Pancreas (tissue), 10 donors: ENCODE measurements around the gene KIF16B. TPM values are rescaled to one million over a fixed set of nuclear protein-coding genes. Genes with fewer than 3 reads are reported as not detected.

Source experiments
- ATAC-seq, 4 donors: fragments of 200-7000 bp; cut with Tn5 transposase; one replicate each; pipeline versions ENCODE4 v1.8.0 to v1.9.1; 2020; ENCODE audit warnings: mild to moderate bottlenecking in 4 of 4, moderate library complexity in 4 of 4
- DNase-seq, 6 donors: peaks; one replicate each; pipeline ENCODE4 v3.0.0-alpha.2; 2020
- FAIRE-seq: peaks from 2 replicates; lab custom pipeline; 2012; peaks lifted over from hg19 to GRCh38; lab: Jason Lieb, UNC
- H3K27ac ChIP-seq, 4 donors: fragments of 200-600 bp; sonication (generic); 1 replicate in 3 of 4; 2 replicates in 1 of 4; pipeline versions ENCODE4 v1.5.0 to v1.8.0; 2020
- H3K27me3 ChIP-seq, 4 donors: fragments of 200-600 bp; one replicate each; pipeline ENCODE4 v1.8.0; 2021
- H3K36me3 ChIP-seq, 3 donors: fragments of 200-600 bp; sonication (generic) in 1 of 3; one replicate each; pipeline versions ENCODE4 v1.5.0 to v1.8.0; 2020 to 2021
- H3K4me1 ChIP-seq, 3 donors: fragments of 200-600 bp; one replicate each; pipeline ENCODE4 v1.8.0; 2021
- H3K4me3 ChIP-seq, 4 donors: fragments of 200-600 bp; sonication (generic) in 2 of 4; one replicate each; pipeline versions ENCODE4 v1.5.0 to v1.8.0; 2020 to 2021
- H3K9me3 ChIP-seq, 4 donors: fragments of 200-600 bp; one replicate each; pipeline ENCODE4 v1.8.0; 2021
- WGBS, 2 donors: extraction: QIAGEN DNeasy Blood & Tissue Kit; methylation state at CpG; one replicate each; pipeline ENCODE4 v1.1.7; 2013; 5-methylcytosine and 5-hydroxymethylcytosine counted together
- intact Hi-C, 3 donors: fragments of 100-400 bp; cut with DNase I; formaldehyde crosslinking; loops; one replicate each; pipeline versions ENCODE4 v1.11.1 to v1.14.2; 2022
- polyA plus RNA-seq, 2 donors: library from polyadenylated mRNA; stranded (reverse); fragments of 200-250 nt; gene quantifications; one replicate each; pipeline ENCODE4 v1.2.3, GENCODE V29; 2013
- total RNA-seq, 6 donors: library from RNA; stranded (reverse); fragmentation: NEBNext Ultra II Directional in 4 of 6; extraction: Animal tissue kit (Norgen Biotek cat#: 25700) in 4 of 6; gene quantifications; one replicate each; pipeline versions ENCODE4 v1.2.1 to v1.2.4, GENCODE V29; 2021 to 2023
- TF ChIP-seq, protein P1 (sequence below), 4 donors: fragments of 200-600 bp; sonication (generic) in 3 of 4; IDR thresholded peaks; one replicate each; pipeline versions ENCODE4 v1.5.0 to v1.8.0; 2021; ENCODE audit warnings: antibody characterized with exemption in 4 of 4
- donor health status: healthy with polysubstance abuse.
- donor health status: DM: no; HTN: no; CAD: no; lungs with moderate emphysema.
- donor health status: DM: no; HTN: no; CAD: no.
- donor health status: control.
- donor health status: control.
- donor health status: Bipolar disorder and iron deficiency.
- donor health status: DM: yes; HTN: yes; CAD: no.
- donor health status: DM: no; HTN: no; CAD: no.
- donor health status: DM: no; HTN: no; CAD: no.
- donor health status: DM: yes; HTN: yes; CAD: no.

Gene KIF16B
- total and polyA plus RNA-seq, 8 donors: 4.4 to 12.2 (median 7.3) TPM

DNA sequence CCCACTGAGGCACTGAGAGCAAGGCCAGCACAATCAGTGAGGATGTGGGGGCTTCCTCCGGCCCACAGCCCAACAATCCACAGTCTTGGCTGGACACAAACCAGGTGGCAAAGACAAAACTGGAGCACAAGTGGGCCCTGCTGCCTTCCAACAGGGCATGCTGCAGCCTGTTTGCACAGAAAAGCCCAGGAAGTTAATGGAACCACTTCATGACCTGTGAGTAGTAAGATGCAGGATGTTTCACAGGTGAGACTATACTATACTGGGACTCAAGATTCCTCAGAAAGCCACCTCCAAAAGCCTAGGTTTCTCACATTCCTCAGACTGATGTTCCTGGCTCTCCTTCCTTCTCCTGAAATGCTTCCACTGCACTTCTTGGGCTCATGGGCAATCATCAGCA, 235.5 kb downstream of the KIF16B start:
- no peak overlapping the region for H3K4me3 ChIP-seq
- DNase-seq (no peak), ATAC-seq (no peak), FAIRE-seq (no peak)
- H3K36me3 ChIP-seq: peaks cover 0 to 9% (median 0%) of the 10 kb centered on the region in 3 donors
- whole genome bisulfite sequencing, 2 donors: 91 to 100% methylated on average over 1 of the region's 1 CpG
- no peaks in the 10 kb centered on the region for H3K9me3 ChIP-seq
- H3K27ac ChIP-seq: no peak overlapping the region
- intact Hi-C loops: no loop called here
- TF ChIP-seq, protein P1, sequence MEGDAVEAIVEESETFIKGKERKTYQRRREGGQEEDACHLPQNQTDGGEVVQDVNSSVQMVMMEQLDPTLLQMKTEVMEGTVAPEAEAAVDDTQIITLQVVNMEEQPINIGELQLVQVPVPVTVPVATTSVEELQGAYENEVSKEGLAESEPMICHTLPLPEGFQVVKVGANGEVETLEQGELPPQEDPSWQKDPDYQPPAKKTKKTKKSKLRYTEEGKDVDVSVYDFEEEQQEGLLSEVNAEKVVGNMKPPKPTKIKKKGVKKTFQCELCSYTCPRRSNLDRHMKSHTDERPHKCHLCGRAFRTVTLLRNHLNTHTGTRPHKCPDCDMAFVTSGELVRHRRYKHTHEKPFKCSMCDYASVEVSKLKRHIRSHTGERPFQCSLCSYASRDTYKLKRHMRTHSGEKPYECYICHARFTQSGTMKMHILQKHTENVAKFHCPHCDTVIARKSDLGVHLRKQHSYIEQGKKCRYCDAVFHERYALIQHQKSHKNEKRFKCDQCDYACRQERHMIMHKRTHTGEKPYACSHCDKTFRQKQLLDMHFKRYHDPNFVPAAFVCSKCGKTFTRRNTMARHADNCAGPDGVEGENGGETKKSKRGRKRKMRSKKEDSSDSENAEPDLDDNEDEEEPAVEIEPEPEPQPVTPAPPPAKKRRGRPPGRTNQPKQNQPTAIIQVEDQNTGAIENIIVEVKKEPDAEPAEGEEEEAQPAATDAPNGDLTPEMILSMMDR (IDR thresholded peaks at IDR 0.05): no peak
- H3K27me3 ChIP-seq: no peaks in the 10 kb centered on the region
- no peaks in the 10 kb centered on the region for H3K4me1 ChIP-seq

DNA sequence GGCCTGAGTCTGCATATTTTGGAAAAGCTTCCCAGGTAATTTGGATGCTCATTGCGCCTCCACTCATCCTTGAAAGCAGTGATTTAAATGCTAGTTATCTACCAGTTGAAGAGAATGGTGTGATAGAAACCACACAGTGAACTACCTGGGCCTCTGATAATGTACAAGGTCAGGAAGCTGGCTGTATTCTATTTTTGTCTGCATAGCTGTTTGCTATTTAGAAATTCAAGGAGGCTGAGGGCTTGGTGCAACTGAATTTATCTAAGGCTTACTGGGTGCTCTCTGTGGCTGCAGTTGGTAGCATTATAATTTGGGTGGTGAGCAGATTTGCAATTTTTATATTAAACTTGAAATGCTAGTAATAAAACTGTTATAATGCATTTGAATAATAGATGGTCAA, 245.6 kb downstream of the KIF16B start:
- no peak for ATAC-seq
- H3K4me3 ChIP-seq: no peak overlapping the region
- intact Hi-C loops: no loop called here
- H3K27ac ChIP-seq: no peak overlapping the region
- no peak for DNase-seq
- WGBS, 2 donors: 95 to 98% methylated on average over 1 of the region's 1 CpG
- FAIRE-seq: no peak
- TF ChIP-seq, protein P1 (IDR thresholded peaks at IDR 0.05): no peak
- H3K36me3 ChIP-seq: no peaks in the 10 kb centered on the region
- no peaks in the 10 kb centered on the region for H3K9me3 ChIP-seq
- H3K27me3 ChIP-seq: no peaks in the 10 kb centered on the region
- H3K4me1 ChIP-seq: no peaks in the 10 kb centered on the region

DNA sequence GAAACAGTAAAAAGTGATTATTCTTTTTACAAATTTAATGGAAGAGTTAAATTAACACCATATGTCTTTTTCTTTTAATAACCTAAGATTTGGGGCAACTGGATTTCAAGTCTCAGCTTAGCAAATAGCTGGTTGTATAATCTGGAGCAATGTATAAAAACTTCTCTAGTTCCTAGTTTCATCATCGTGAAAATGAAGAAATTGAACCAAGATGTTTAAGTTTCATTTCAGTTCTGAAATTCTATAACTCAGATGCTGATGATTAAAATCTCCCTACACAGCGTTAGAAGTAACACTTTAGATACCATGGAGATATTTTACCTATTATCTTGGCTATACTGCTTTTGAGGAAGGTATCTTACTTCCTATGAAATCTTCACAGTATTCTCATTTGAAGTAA, 252.0 kb downstream of the KIF16B start:
- ATAC-seq: no peak
- FAIRE-seq: no peak
- no peak for DNase-seq
- Histone ChIP-seq H3K4me1 (no peaks in the 10 kb centered on the region), H3K9me3 (no peaks in the 10 kb centered on the region), H3K4me3 (no peak overlapping the region), H3K27ac (no peak overlapping the region), H3K36me3 (no peaks in the 10 kb centered on the region), H3K27me3 (no peaks in the 10 kb centered on the region)
- intact Hi-C loops: no loop called here
- TF ChIP-seq, protein P1 (IDR thresholded peaks at IDR 0.05): no peak
- 87 to 94% methylated on average over 2 of the region's 2 CpGs for WGBS, 2 donors

DNA sequence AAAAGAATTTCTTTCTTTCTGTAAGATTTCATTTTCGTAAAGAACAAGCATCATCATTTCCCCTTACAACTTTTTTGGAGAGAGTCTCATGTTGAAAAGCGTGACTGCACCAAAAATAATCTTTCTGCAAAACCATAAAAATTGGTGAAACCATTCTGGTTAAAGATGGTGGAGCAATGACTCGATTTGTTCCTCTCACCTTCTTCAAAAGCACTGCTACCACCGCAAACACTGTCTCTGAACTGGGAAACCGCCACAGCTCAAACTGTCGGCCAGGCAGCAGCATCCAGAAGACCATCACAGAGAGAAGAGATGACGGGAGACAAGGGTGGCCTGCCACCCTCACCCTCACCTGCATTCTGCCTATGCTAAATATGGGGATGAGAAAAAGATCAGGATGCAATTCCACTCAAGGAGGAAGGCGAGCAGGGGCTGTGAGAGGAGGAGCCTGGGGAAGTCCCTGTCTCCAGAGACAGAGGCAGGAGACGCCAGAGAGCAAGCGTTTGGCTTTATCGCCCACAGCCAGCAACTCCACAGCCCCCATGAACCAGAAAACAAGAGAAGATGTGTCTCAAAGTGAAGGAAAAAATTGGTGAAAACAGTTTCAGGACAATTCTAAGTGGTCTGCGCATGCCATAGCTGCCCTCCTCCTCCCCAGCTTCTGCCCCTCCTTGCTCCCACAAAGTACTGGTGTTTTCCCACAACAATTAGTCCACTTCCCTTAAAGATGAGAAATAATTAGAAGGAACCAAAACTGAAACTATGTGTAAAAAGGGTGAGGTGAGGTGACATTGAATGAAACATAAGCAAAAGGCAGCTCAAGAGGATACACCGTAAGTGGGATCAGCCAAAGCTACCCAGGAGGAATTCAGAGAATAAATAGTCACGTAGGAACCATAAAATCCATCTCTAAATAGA, 255.5 kb downstream of the KIF16B start:
- Histone ChIP-seq H3K9me3 (no peaks in the 10 kb centered on the region), H3K4me1 (no peaks in the 10 kb centered on the region), H3K4me3 (no peak overlapping the region), H3K36me3 (no peaks in the 10 kb centered on the region), H3K27ac (no peak overlapping the region), H3K27me3 (no peaks in the 10 kb centered on the region)
- FAIRE-seq (no peak), DNase-seq (no peak), ATAC-seq (no peak)
- TF ChIP-seq, protein P1 (IDR thresholded peaks at IDR 0.05): no peak
- intact Hi-C loops: no loop called here
- 92 to 94% methylated on average over 14 of the region's 14 CpGs for WGBS, 2 donors

DNA sequence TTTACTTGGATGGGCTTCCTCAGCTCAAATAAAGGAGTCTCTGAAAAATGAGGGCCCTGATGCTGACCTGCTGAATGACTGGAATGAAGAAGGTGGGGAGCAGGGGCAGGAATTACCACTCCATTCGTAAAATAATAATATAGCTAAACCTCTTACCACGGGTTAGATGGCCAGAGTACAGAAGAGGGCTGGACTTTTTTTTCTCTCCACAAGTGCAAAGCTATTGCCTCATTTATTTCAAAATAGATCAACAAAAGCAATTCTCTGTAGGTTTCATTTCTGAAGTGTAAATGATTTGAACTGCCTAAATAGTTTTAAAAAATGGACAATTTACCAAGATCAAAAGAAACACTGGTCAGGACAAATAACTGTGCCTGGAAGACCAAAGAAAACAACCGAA, 256.7 kb downstream of the KIF16B start:
- 92 to 93% methylated on average over 3 of the region's 3 CpGs for WGBS, 2 donors
- TF ChIP-seq, protein P1 (IDR thresholded peaks at IDR 0.05): no peak
- H3K9me3 ChIP-seq: no peaks in the 10 kb centered on the region
- no peak overlapping the region for H3K4me3 ChIP-seq
- ATAC-seq: no peak
- H3K27ac ChIP-seq: no peak overlapping the region
- intact Hi-C loops: no loop called here
- no peaks in the 10 kb centered on the region for H3K36me3 ChIP-seq
- no peaks in the 10 kb centered on the region for H3K27me3 ChIP-seq
- no peaks in the 10 kb centered on the region for H3K4me1 ChIP-seq
- no peak for FAIRE-seq
- no peak for DNase-seq
